ENCODE results near the gene MBD4. TPM values are rescaled to one million over a fixed set of nuclear protein-coding genes. Genes with fewer than 3 reads are reported as not detected.

The MBD4 gene
- total and polyA plus RNA-seq, 4 donors: 16.7 to 49.8 (median 36.2) TPM

- no peak for DNase-seq
- TF ChIP-seq CTCF (IDR thresholded peaks at IDR 0.05; ENCODE audit: control extremely low read depth, extremely low read depth): no peak
- Histone ChIP-seq H3K4me1 (ENCODE audit: control insufficient read depth in 5 of 5, insufficient read depth in 5 of 5, low read length in 5 of 5) (peaks cover 4 to 38% (median 23%) of the 10 kb centered on the region in 5 donors), H3K27me3 (ENCODE audit: control insufficient read depth in 3 of 3, insufficient read depth in 3 of 3, low read length in 2 of 3) (no peaks in the 10 kb centered on the region), H3K4me3 (no peak overlapping the region), H3K36me3 (ENCODE audit: control insufficient read depth in 4 of 4, insufficient read depth in 4 of 4, low read length in 4 of 4) (peaks cover 0 to 7% (median 0%) of the 10 kb centered on the region in 4 donors), H3K9me3 (ENCODE audit: control insufficient read depth in 4 of 4, insufficient read depth in 3 of 4, low read length in 3 of 4) (no peaks in the 10 kb centered on the region), H3K27ac (ENCODE audit: low read depth in 1 of 2, low read length in 1 of 2) (peak overlapping the region in 1 of 2 donors; percentile 26), H3K9ac (ENCODE audit: insufficient read depth in 1 of 2, low read length in 2 of 2) (peak overlapping the region in 1 of 2 donors; percentile 76)
- no peak for ATAC-seq (ENCODE audit: insufficient read depth, low FRiP score)
These were observed 3.2 kb upstream of the MBD4 start for GRCh38 chr3:129442947-129443346.

- H3K4me1 ChIP-seq (ENCODE audit: control insufficient read depth in 5 of 5, insufficient read depth in 5 of 5, low read length in 5 of 5): peaks cover 4 to 39% (median 23%) of the 10 kb centered on the region in 5 donors
- WGBS, 2 donors: 51 to 72% methylated on average over 2 of the region's 2 CpGs
- H3K4me3 ChIP-seq: no peak overlapping the region
- ATAC-seq (ENCODE audit: insufficient read depth, low FRiP score): no peak
- H3K27ac ChIP-seq (ENCODE audit: low read depth in 1 of 2, low read length in 1 of 2): no peak overlapping the region
- no peaks in the 10 kb centered on the region for H3K27me3 ChIP-seq (ENCODE audit: control insufficient read depth in 3 of 3, insufficient read depth in 3 of 3, low read length in 2 of 3)
- H3K36me3 ChIP-seq (ENCODE audit: control insufficient read depth in 4 of 4, insufficient read depth in 4 of 4, low read length in 4 of 4): peaks cover 0 to 9% (median 3%) of the 10 kb centered on the region in 4 donors
- peak overlapping the region in 1 of 2 donors; percentile 76 for H3K9ac ChIP-seq (ENCODE audit: insufficient read depth in 1 of 2, low read length in 2 of 2)
- TF ChIP-seq CTCF (IDR thresholded peaks at IDR 0.05; ENCODE audit: control extremely low read depth, extremely low read depth): no peak
- no peaks in the 10 kb centered on the region for H3K9me3 ChIP-seq (ENCODE audit: control insufficient read depth in 4 of 4, insufficient read depth in 3 of 4, low read length in 3 of 4)
- no peak for DNase-seq
These were observed 2.7 kb upstream of the MBD4 start for GRCh38 chr3:129442486-129442885.

GRCh38 chr3:129441782-129442181 lies 2.0 kb upstream of the MBD4 start:
- WGBS, 2 donors: 33 to 47% methylated on average over 4 of the region's 4 CpGs
- no peak overlapping the region for H3K27ac ChIP-seq (ENCODE audit: low read depth in 1 of 2, low read length in 1 of 2)
- H3K36me3 ChIP-seq (ENCODE audit: control insufficient read depth in 4 of 4, insufficient read depth in 4 of 4, low read length in 4 of 4): peaks cover 0 to 10% (median 5%) of the 10 kb centered on the region in 4 donors
- no peak for ATAC-seq (ENCODE audit: insufficient read depth, low FRiP score)
- H3K27me3 ChIP-seq (ENCODE audit: control insufficient read depth in 3 of 3, insufficient read depth in 3 of 3, low read length in 2 of 3): no peaks in the 10 kb centered on the region
- TF ChIP-seq CTCF (IDR thresholded peaks at IDR 0.05; ENCODE audit: control extremely low read depth, extremely low read depth): no peak
- no peaks in the 10 kb centered on the region for H3K9me3 ChIP-seq (ENCODE audit: control insufficient read depth in 4 of 4, insufficient read depth in 3 of 4, low read length in 3 of 4)
- H3K4me1 ChIP-seq (ENCODE audit: control insufficient read depth in 5 of 5, insufficient read depth in 5 of 5, low read length in 5 of 5): peaks cover 4 to 39% (median 23%) of the 10 kb centered on the region in 5 donors
- DNase-seq: peak; percentile 69 to 91 (median 83)
- H3K9ac ChIP-seq (ENCODE audit: insufficient read depth in 1 of 2, low read length in 2 of 2): peak overlapping the region in 1 of 2 donors; percentile 76
- no peak overlapping the region for H3K4me3 ChIP-seq

GRCh38 chr3:129441215-129441614 lies 1.5 kb upstream of the MBD4 start:
- no peaks in the 10 kb centered on the region for H3K9me3 ChIP-seq (ENCODE audit: control insufficient read depth in 4 of 4, insufficient read depth in 3 of 4, low read length in 3 of 4)
- DNase-seq: peak in 1 of 3 donors; percentile 17
- 42 to 51% methylated on average over 9 of the region's 9 CpGs for WGBS, 2 donors
- peaks cover 4 to 41% (median 23%) of the 10 kb centered on the region in 5 donors for H3K4me1 ChIP-seq (ENCODE audit: control insufficient read depth in 5 of 5, insufficient read depth in 5 of 5, low read length in 5 of 5)
- peaks cover 0 to 11% (median 9%) of the 10 kb centered on the region in 4 donors for H3K36me3 ChIP-seq (ENCODE audit: control insufficient read depth in 4 of 4, insufficient read depth in 4 of 4, low read length in 4 of 4)
- TF ChIP-seq CTCF (IDR thresholded peaks at IDR 0.05; ENCODE audit: control extremely low read depth, extremely low read depth): no peak
- no peak overlapping the region for H3K4me3 ChIP-seq
- H3K27me3 ChIP-seq (ENCODE audit: control insufficient read depth in 3 of 3, insufficient read depth in 3 of 3, low read length in 2 of 3): no peaks in the 10 kb centered on the region
- peak overlapping the region in 1 of 2 donors; percentile 76 for H3K9ac ChIP-seq (ENCODE audit: insufficient read depth in 1 of 2, low read length in 2 of 2)
- no peak for ATAC-seq (ENCODE audit: insufficient read depth, low FRiP score)
- peak overlapping the region; percentile 74 to 95 for H3K27ac ChIP-seq (ENCODE audit: low read depth in 1 of 2, low read length in 1 of 2)
